H9 (cell line): ENCODE measurements around the gene UNCX. TPM values are rescaled to one million over a fixed set of nuclear protein-coding genes. Genes with fewer than 3 reads are reported as not detected.

ENCODE experiments used
- DNase-seq: peaks from one replicate; pipeline ENCODE4 v3.0.0-alpha.2; 2017
- H2AFZ ChIP-seq: one replicate; pipeline ENCODE4 v1.6.1; 2013; ENCODE audit warnings: mild to moderate bottlenecking, low read length, control low read depth, moderate library complexity
- H2AK5ac ChIP-seq: 2 replicates; pipeline ENCODE4 v1.6.1; 2013; ENCODE audit warnings: low read length, control low read depth, mixed read lengths; ENCODE audit not compliant: insufficient read length
- H2BK120ac ChIP-seq: one replicate; pipeline ENCODE4 v1.6.1; 2013; ENCODE audit warnings: low read depth, mild to moderate bottlenecking, low read length, control low read depth, inconsistent platforms; ENCODE audit not compliant: poor library complexity, severe bottlenecking
- H2BK12ac ChIP-seq: 2 replicates; pipeline ENCODE4 v1.6.1; 2013; ENCODE audit warnings: low read length, control low read depth, mixed read lengths, low read depth; ENCODE audit not compliant: insufficient read length
- H2BK15ac ChIP-seq: 2 replicates; pipeline ENCODE4 v1.6.1; 2013; ENCODE audit warnings: low read depth, low read length, control low read depth
- H2BK20ac ChIP-seq: one replicate; pipeline ENCODE4 v1.6.1; 2013; ENCODE audit warnings: low read depth, mild to moderate bottlenecking, low read length, control low read depth, inconsistent platforms; ENCODE audit not compliant: poor library complexity, severe bottlenecking
- H2BK5ac ChIP-seq: 2 replicates; pipeline ENCODE4 v1.6.1; 2013; ENCODE audit warnings: low read length, control low read depth, mixed read lengths; ENCODE audit not compliant: insufficient read length
- H3K14ac ChIP-seq: 2 replicates; pipeline ENCODE4 v1.6.1; 2013; ENCODE audit warnings: low read length, control low read depth; ENCODE audit not compliant: insufficient read depth
- H3K18ac ChIP-seq: 2 replicates; pipeline ENCODE4 v1.6.1; 2013; ENCODE audit warnings: low read depth, mild to moderate bottlenecking, mixed read lengths, low read length, control low read depth; ENCODE audit not compliant: insufficient read length
- H3K23ac ChIP-seq: 2 replicates; pipeline ENCODE4 v1.6.1; 2013; ENCODE audit warnings: low read length, control low read depth, mixed read lengths, low read depth; ENCODE audit not compliant: insufficient read length
- H3K23me2 ChIP-seq: 2 replicates; pipeline ENCODE4 v1.6.1; 2013; ENCODE audit warnings: low read depth, mild to moderate bottlenecking, mixed read lengths, low read length, control low read depth; ENCODE audit not compliant: insufficient read length, poor library complexity, severe bottlenecking
- H3K27ac ChIP-seq: 2 replicates; pipeline ENCODE4 v1.5.1; 2013; ENCODE audit warnings: low read length, control low read depth, mixed read lengths, low read depth; ENCODE audit not compliant: insufficient read length
- H3K27me3 ChIP-seq: 2 replicates; pipeline ENCODE4 v1.6.1; 2013; ENCODE audit warnings: low read length, control low read depth, inconsistent platforms; ENCODE audit not compliant: insufficient read depth
- H3K4ac ChIP-seq: 2 replicates; pipeline ENCODE4 v1.6.1; 2013; ENCODE audit warnings: low read depth, mild to moderate bottlenecking, control low read depth, inconsistent platforms, low read length, moderate library complexity
- H3K4me1 ChIP-seq: 2 replicates; pipeline ENCODE4 v1.6.1; 2013; ENCODE audit warnings: low read length, control low read depth, inconsistent platforms; ENCODE audit not compliant: insufficient read depth
- H3K4me2 ChIP-seq: 2 replicates; pipeline ENCODE4 v1.6.1; 2013; ENCODE audit warnings: low read length, control low read depth, mixed read lengths; ENCODE audit not compliant: insufficient read length, insufficient read depth
- H3K56ac ChIP-seq: 2 replicates; pipeline ENCODE4 v1.6.1; 2013; ENCODE audit warnings: low read depth, mild to moderate bottlenecking, mixed read lengths, low read length, control low read depth; ENCODE audit not compliant: insufficient read length
- H3K79me1 ChIP-seq: 2 replicates; pipeline ENCODE4 v1.6.1; 2013; ENCODE audit warnings: low read depth, mild to moderate bottlenecking, moderate library complexity, low read length, control low read depth, inconsistent platforms; ENCODE audit not compliant: insufficient read depth, poor library complexity, severe bottlenecking
- H3K79me2 ChIP-seq: 2 replicates; pipeline ENCODE4 v1.6.1; 2013; ENCODE audit warnings: low read length, control low read depth, inconsistent platforms; ENCODE audit not compliant: insufficient read depth
- H3K9ac ChIP-seq: 2 replicates; pipeline ENCODE4 v1.6.1; 2013; ENCODE audit warnings: low read length, control low read depth, mixed read lengths; ENCODE audit not compliant: insufficient read length; ENCODE audit errors: extremely low read depth
- H3K9me3 ChIP-seq: one replicate; pipeline ENCODE4 v1.6.1; 2013; ENCODE audit warnings: low read depth, low read length, inconsistent platforms; ENCODE audit not compliant: control insufficient read depth
- H3T11ph ChIP-seq: one replicate; pipeline ENCODE4 v1.6.1; 2013; ENCODE audit warnings: mild to moderate bottlenecking, low read length, control low read depth, inconsistent platforms
- H4K20me1 ChIP-seq: one replicate; pipeline ENCODE4 v1.6.1; 2013; ENCODE audit not compliant: control insufficient read depth, insufficient read length, insufficient read depth
- H4K5ac ChIP-seq: 2 replicates; pipeline ENCODE4 v1.6.1; 2013; ENCODE audit warnings: low read depth, mild to moderate bottlenecking, mixed read lengths, low read length, control low read depth; ENCODE audit not compliant: insufficient read length
- H4K8ac ChIP-seq: replicated peaks from 2 replicates; pipeline ENCODE4 v1.6.1; 2013; ENCODE audit warnings: low read length, control low read depth, mixed read lengths, low read depth; ENCODE audit not compliant: insufficient read length
- H4K91ac ChIP-seq: 2 replicates; pipeline ENCODE4 v1.6.1; 2013; ENCODE audit warnings: low read depth, mild to moderate bottlenecking, moderate library complexity, mixed read lengths, low read length, control low read depth; ENCODE audit not compliant: insufficient read length
- H3K27ac Mint-ChIP-seq, 3 experiments: 2 replicates in 2 of 3; 3 replicates in 1 of 3; pipeline ENCODE4 v1.8.0; 2020 to 2021; ENCODE audit warnings: mixed read lengths in 3 of 3, mild to moderate bottlenecking in 1 of 3, moderate library complexity in 1 of 3
- H3K27me3 Mint-ChIP-seq: 2 replicates; pipeline ENCODE4 v1.8.0; 2021; ENCODE audit warnings: low read depth, mild to moderate bottlenecking, moderate library complexity, mixed read lengths
- H3K36me3 Mint-ChIP-seq, 3 experiments: 2 replicates in 2 of 3; 3 replicates in 1 of 3; pipeline ENCODE4 v1.8.0; 2020 to 2021; ENCODE audit warnings: low read depth in 3 of 3, mixed read lengths in 3 of 3; ENCODE audit not compliant: insufficient read depth in 1 of 3
- H3K4me1 Mint-ChIP-seq, 2 experiments: 2 replicates each; pipeline ENCODE4 v1.8.0; 2020; ENCODE audit warnings: mixed read lengths in 2 of 2
- H3K4me3 Mint-ChIP-seq, 2 experiments: 2 replicates in 1 of 2; 3 replicates in 1 of 2; pipeline ENCODE4 v1.8.0; 2020 to 2021; ENCODE audit warnings: mild to moderate bottlenecking in 2 of 2, mixed read lengths in 2 of 2, moderate library complexity in 1 of 2
- H3K9me3 Mint-ChIP-seq, 2 experiments: 2 replicates in 1 of 2; 3 replicates in 1 of 2; pipeline ENCODE4 v1.8.0; 2020; ENCODE audit warnings: mild to moderate bottlenecking in 2 of 2, mixed read lengths in 2 of 2, moderate library complexity in 1 of 2
- CTCF ChIP-seq: fragments of 200-600 bp; sonication (generic); conservative IDR thresholded peaks from 3 replicates; pipeline ENCODE4 v1.8.0; 2021; ENCODE audit warnings: antibody characterized with exemption, mild to moderate bottlenecking
- WGBS: extraction: QIAGEN DNeasy Blood & Tissue Kit; methylation state at CpG from one replicate; pipeline ENCODE4 v1.1.7; 2013; ENCODE audit warnings: missing lambda C conversion rate, low lambda C conversion rate, mixed read lengths; ENCODE audit not compliant: insufficient read length; ENCODE audit errors: extremely low coverage; 5-methylcytosine and 5-hydroxymethylcytosine counted together
- total RNA-seq: library from RNA; stranded (reverse); gene quantifications from 2 replicates; pipeline ENCODE4 v1.2.1, GENCODE V29; 2021

Gene UNCX
- total RNA-seq, 1 experiment from 2014 or later: not detected

- H3K27me3 Mint-ChIP-seq: peaks cover 81% of the 10 kb centered on the region
- Histone ChIP-seq H3K27me3 (peaks cover 70% of the 10 kb centered on the region), H3K9me3 (no peaks in the 10 kb centered on the region), H3K18ac (no peak overlapping the region), H3K27ac (no peak overlapping the region), H3K79me2 (no peaks in the 10 kb centered on the region), H4K5ac (no peak overlapping the region), H2BK20ac (no peak overlapping the region), H4K91ac (no peak overlapping the region), H3K9ac (no peak overlapping the region), H3K4ac (no peak overlapping the region), H2BK15ac (no peak overlapping the region), H2BK5ac (no peak overlapping the region), H3T11ph (no peak overlapping the region), H2AFZ (no peak overlapping the region), H2BK12ac (no peak overlapping the region), H3K23ac (no peak overlapping the region), H3K56ac (no peak overlapping the region), H3K4me1 (peaks cover 2% of the 10 kb centered on the region; the same call in 1 of the 2 replicates), H4K8ac (no peak overlapping the region), H3K14ac (no peak overlapping the region), H3K79me1 (no peaks in the 10 kb centered on the region), H3K23me2 (peaks cover 2% of the 10 kb centered on the region), H2BK120ac (no peak overlapping the region), H3K4me2 (no peak overlapping the region), H2AK5ac (no peak overlapping the region), H4K20me1 (no peaks in the 10 kb centered on the region)
- H3K4me3 Mint-ChIP-seq: peak overlapping the region in 1 of 2 experiments; percentile 53; a peak in 1 of 5 replicates
- H3K36me3 Mint-ChIP-seq: no peaks in the 10 kb centered on the region; a peak in 1 of 7 replicates
- no peak overlapping the region for H3K27ac Mint-ChIP-seq
- TF ChIP-seq CTCF: no peak
- DNase-seq: peak; percentile 56
- WGBS: no CpG with 5 or more reads among the region's 73 CpGs
- peaks cover 5 to 11% of the 10 kb centered on the region in 2 experiments; a peak in 4 of 5 replicates for H3K9me3 Mint-ChIP-seq
- peaks cover 9 to 33% of the 10 kb centered on the region in 2 experiments for H3K4me1 Mint-ChIP-seq
Observed at GRCh38 chr7:1233333-1234048, 819 bp downstream of the UNCX start.
